T follicular helper cell (primary cell): ENCODE results near the gene CREBRF.
A peak's percentile ranks its signal among the peaks of the same experiment; 100 is the strongest.
"Not testable (repeated sequence)": the region's sequence is repeated elsewhere in the genome, so short reads cannot be mapped to it uniquely, and the experiment has no call there.

Experiments
- DNase-seq: peaks from one replicate; pipeline ENCODE4 v3.0.0-alpha.2; 2020; ENCODE audit warnings: low read depth

The CREBRF gene

GRCh38 chr5:173035904-173036707 is 20.0 kb upstream of the CREBRF start:
- DNase-seq: no peak

GRCh38 chr5:173039188-173039587 is 17.0 kb upstream of the CREBRF start:
- DNase-seq: no peak

- DNase-seq: no peak
These were observed 16.2 kb upstream of the CREBRF start for GRCh38 chr5:173039964-173040363.

- no peak for DNase-seq
These were observed 14.0 kb upstream of the CREBRF start for GRCh38 chr5:173041881-173042762.

- no peak for DNase-seq
These were observed 13.4 kb upstream of the CREBRF start for GRCh38 chr5:173042763-173043107.

GRCh38 chr5:173045474-173045873 is 10.7 kb upstream of the CREBRF start:
- DNase-seq: no peak

GRCh38 chr5:173047096-173047837 is 8.9 kb upstream of the CREBRF start:
- not testable (repeated sequence) for DNase-seq

- DNase-seq: no peak
These were observed 8.4 kb upstream of the CREBRF start for GRCh38 chr5:173047838-173048105.

- no peak for DNase-seq
These were observed 5.4 kb upstream of the CREBRF start for GRCh38 chr5:173050791-173051190.

GRCh38 chr5:173051746-173052145 is 4.4 kb upstream of the CREBRF start:
- no peak for DNase-seq

GRCh38 chr5:173053041-173053440 is 3.1 kb upstream of the CREBRF start:
- DNase-seq: no peak

GRCh38 chr5:173055042-173055721 is 970 bp upstream of the CREBRF start:
- no peak for DNase-seq

GRCh38 chr5:173055722-173055982 is 500 bp upstream of the CREBRF start:
- DNase-seq: no peak

GRCh38 chr5:173056783-173057061 is 570 bp downstream of the CREBRF start:
- DNase-seq: no peak

- peak; percentile 98 for DNase-seq
These were observed 1.1 kb downstream of the CREBRF start for GRCh38 chr5:173057062-173057924.

GRCh38 chr5:173062141-173062540 is 6.0 kb downstream of the CREBRF start:
- no peak for DNase-seq

GRCh38 chr5:173065155-173065554 is 9.0 kb downstream of the CREBRF start:
- DNase-seq: no peak

- no peak for DNase-seq
These were observed 13.5 kb downstream of the CREBRF start for GRCh38 chr5:173069671-173070070.

- no peak for DNase-seq
These were observed 19.1 kb downstream of the CREBRF start for GRCh38 chr5:173075137-173075843.

GRCh38 chr5:173075970-173076369 is 19.8 kb downstream of the CREBRF start:
- no peak for DNase-seq

GRCh38 chr5:173076471-173076870 is 20.3 kb downstream of the CREBRF start:
- not testable (repeated sequence) for DNase-seq
